ENCODE results near the gene CCL11.

DNA sequence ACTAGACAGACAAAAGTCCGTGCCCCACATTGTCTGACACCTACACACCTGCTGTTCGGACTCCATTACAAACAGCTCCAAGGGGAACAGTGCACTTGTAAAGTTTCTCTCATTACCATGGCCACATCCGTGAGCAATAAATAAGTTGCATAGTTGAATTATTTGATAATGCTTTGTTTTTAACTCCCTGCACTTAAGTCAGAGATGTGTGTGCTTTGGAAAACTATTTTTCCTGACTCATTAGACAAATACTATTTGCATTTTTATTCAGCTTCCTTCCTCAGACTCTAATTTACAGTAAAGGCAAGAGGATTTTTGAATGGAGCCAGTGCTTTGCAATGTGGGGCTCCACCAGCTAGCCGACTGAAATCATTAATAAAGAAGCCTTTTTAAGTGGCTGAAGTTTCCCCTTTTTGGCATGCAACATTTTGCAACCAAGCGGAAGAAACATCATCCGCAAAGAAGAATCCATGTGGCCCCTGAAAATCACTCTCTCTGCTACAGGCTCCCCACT, 37.0 kb upstream of the CCL11 start:
- TF ChIP-seq, protein P1, sequence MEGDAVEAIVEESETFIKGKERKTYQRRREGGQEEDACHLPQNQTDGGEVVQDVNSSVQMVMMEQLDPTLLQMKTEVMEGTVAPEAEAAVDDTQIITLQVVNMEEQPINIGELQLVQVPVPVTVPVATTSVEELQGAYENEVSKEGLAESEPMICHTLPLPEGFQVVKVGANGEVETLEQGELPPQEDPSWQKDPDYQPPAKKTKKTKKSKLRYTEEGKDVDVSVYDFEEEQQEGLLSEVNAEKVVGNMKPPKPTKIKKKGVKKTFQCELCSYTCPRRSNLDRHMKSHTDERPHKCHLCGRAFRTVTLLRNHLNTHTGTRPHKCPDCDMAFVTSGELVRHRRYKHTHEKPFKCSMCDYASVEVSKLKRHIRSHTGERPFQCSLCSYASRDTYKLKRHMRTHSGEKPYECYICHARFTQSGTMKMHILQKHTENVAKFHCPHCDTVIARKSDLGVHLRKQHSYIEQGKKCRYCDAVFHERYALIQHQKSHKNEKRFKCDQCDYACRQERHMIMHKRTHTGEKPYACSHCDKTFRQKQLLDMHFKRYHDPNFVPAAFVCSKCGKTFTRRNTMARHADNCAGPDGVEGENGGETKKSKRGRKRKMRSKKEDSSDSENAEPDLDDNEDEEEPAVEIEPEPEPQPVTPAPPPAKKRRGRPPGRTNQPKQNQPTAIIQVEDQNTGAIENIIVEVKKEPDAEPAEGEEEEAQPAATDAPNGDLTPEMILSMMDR (IDR thresholded peaks at IDR 0.05), result no peak
- no peak for TF ChIP-seq POLR2A (IDR thresholded peaks at IDR 0.05)
